Stimulated activated CD4-positive, alpha-beta T cell treated with anti-CD3 and anti-CD28 coated beads, Interleukin-12 subunit alpha, Interleukin-12 subunit beta, amount 100 ng/mL, for 48 hours (primary cell): ENCODE data around the gene BTBD9.
A peak's percentile ranks its signal among the peaks of the same experiment; 100 is the strongest.

ENCODE experiments used
- DNase-seq, 3 donors: peaks; one replicate each; pipeline ENCODE4 v3.0.0-alpha.2; 2020; ENCODE audit warnings: low read depth in 2 of 3, low spot score in 1 of 3

The BTBD9 gene

DNA sequence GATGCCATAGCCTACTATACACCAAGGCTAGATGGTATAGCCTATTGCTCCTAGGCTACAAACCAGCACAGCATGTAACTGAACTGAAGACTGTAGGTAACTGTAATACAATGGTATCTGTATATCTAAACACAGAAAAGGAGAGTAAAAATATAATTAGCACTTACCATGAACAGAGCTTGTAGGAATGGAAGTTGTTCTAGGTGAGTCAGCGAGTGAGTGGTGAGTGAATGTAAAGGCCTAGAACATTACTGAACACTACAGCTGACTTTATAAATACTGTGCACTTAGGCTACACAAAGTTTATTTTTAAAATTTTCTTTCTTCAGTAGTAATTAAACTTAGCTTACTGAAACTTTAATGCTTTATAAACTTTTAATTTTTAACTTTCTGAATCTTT lies 129.5 kb downstream of the BTBD9 start:
- no peak for DNase-seq

GRCh38 chr6:38509713-38510112 lies 130.0 kb downstream of the BTBD9 start:
- DNase-seq = no peak

GRCh38 chr6:38508894-38509293 lies 130.8 kb downstream of the BTBD9 start:
- no peak for DNase-seq

DNA sequence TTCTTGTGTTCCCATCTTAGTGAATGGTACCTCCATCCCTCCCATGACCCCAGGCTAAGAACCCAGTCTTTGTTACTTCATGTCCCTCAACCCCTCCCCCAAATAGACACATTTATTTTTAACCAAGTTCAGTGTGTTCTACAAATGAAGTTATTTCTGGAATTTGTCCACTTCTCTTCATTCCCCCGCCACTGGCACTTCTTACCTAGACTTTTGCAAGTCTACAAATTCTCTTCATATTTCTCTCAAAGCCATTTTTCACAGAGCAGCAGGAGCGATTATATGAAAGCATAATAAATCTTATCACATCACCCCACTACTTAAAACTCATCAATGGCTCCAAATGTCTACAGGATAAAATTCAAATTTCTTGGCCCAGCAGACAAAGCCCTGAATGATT lies 131.4 kb downstream of the BTBD9 start:
- DNase-seq = no peak

DNA sequence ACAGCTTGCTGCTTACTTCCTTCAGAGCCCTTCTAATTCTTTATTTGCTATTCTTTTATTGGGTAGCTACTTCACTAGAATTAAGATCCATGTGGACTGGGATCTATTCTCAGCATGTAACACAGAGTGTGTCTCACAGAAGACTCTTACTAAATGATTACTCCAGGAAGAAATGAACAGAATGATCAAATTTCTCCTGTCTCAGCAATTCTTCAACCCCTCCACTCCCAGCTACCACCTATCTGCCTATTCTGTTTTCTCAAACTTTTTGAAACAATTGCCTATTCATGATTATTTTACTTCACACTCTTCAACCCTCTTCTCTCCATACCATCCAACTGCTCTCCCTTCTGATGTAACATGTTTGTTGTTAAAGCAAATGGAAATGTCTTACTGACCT lies 132.6 kb downstream of the BTBD9 start:
- DNase-seq = no peak

GRCh38 chr6:38505826-38506225 lies 133.9 kb downstream of the BTBD9 start:
- no peak for DNase-seq

DNA sequence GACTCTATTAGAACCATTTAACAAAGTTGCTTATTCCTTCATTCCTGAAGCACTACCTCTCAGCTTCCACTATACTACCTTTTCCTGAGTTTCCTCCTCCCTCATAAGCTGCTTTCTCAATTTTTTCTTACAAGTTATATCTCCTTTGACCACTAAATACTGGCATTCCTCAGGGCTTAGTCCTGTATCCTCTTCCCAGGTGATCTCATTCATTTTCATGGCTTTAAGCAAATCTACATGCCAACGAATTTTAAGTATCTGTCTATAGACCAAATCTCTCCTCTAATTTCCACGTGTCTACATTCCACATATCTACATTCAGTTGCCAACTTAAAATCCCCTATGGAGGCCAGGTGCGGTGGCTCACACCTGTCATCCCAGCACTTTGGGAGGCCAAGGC lies 134.7 kb downstream of the BTBD9 start:
- DNase-seq = no peak

GRCh38 chr6:38503960-38504682 lies 135.6 kb downstream of the BTBD9 start:
- no peak for DNase-seq

DNA sequence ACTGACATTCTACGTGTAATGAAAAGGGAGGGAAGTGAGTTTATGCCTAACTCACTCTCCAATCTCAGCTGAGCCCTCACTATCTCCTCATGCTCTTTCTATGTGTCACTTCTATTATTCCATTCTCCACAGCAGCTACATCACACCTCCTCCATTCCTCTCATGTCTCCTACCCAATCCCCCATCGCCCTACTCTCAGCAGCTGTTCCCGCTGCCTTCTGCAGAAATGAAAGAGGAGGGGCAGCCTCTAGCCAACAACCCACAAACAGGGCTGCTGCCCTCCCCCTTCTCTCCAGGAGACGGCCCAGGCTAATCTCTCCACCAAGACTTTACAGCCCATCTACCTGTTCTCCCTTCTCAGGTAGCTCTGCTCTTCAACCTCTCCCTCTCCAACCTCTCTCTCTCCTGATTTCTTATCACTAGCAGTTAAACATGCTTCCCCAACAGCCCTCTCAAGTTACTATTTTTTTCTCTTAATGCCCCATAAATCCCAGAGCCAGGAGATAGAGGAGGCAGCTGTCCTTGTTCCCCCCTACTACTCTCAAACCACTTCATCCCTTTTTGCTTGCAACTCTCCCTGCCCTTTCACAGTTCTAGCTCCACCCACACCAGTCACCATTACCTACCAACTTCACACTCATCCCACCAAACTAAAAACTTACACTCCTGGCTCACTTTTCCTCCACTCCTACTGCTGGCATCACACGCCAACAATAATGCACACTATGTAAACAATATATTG lies 136.5 kb downstream of the BTBD9 start:
- DNase-seq = no peak

- DNase-seq = no peak
Measured at GRCh38 chr6:38502423-38502822, 137.3 kb downstream of the BTBD9 start.

DNA sequence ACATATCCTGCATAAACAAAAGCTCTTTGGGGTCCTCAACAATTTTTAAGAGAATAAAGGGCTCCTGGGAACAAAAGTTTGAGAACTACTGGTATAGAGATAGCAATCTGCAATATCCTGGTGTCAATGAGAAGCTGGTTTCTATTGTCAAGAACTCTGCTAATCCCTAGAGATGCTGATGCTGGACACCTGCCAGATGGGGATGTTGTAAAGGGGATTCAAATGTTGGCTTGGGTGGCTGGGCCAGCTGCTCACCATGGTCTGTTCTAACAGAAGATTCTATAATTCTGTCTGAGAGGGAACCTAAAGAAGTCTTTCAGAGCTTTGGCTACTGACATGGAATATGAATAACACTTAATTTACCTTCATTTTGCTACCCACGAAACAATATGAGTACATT lies 137.8 kb downstream of the BTBD9 start:
- DNase-seq = no peak

DNA sequence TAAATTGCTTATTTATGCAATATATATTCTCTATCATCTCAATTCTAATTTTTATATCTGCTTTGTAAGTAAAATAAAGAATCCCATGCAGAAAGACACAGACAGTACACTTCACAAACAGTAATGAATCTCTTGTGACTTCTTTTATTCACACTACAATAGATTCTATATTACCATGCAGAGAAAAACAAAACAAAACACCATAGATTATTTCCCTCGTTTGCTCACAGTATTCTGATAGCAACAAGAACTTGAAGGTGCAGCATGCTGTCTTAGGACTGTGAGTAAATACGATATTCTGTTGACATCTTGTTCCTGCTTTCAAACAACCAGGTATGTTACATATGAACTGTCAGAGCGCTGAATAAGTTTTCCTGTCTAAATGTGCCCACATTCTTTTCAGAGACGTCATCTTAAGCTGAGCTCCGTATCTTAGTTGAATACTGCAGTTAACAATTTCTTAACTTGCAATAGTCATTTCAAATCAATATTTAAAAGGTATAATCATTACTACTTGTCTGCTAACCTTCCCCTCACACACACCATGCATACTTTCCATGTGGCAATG lies 140.1 kb downstream of the BTBD9 start:
- no peak for DNase-seq

DNA sequence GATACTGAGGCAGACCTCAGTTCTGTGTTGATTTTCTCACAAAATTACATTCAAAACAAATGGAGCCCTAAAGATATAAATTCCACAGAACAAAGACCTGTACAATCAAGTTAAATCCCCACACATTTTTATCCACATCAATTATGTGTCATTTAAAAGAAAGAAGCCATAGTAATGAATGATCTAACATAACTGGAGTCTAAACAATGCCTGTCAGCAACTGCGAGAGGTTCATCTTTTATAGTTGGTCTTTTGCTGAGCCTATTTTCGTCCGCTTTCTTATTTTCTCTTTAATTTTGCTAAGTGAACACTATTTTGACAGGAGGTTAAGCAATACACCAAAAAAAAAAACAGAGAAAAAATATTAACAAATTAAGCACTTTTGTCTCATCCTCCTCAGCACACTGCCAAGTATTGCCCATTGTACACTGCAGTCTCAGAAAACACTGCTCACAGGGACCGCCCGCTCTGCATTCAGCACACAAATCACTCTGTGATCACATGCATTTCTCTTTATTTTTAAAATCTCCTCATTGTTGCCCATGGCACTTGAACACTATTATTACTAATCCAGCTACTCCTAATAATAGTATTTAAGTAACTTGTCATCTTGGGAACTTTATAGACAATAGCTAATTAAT lies 140.8 kb downstream of the BTBD9 start:
- no peak for DNase-seq

DNA sequence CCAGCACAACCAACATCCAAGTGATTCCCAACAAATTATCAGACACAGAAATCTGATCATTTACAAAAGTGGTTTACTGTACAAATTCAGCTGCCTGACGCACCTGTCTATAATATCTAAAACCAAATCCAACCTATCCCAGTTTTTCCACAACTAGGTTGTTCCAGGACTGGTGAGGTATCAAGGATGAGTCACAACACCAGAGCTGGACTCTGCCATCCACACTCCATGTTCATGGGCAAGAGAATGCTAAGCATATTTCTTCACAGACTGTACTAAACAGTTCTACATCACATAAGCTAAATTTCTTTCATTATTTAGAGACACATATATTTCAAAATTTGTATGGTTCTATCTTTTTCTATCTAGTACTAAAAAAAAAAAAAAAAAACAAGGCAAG lies 141.6 kb downstream of the BTBD9 start:
- no peak for DNase-seq

- no peak for DNase-seq
Measured at GRCh38 chr6:38497546-38497945, 142.2 kb downstream of the BTBD9 start.

DNA sequence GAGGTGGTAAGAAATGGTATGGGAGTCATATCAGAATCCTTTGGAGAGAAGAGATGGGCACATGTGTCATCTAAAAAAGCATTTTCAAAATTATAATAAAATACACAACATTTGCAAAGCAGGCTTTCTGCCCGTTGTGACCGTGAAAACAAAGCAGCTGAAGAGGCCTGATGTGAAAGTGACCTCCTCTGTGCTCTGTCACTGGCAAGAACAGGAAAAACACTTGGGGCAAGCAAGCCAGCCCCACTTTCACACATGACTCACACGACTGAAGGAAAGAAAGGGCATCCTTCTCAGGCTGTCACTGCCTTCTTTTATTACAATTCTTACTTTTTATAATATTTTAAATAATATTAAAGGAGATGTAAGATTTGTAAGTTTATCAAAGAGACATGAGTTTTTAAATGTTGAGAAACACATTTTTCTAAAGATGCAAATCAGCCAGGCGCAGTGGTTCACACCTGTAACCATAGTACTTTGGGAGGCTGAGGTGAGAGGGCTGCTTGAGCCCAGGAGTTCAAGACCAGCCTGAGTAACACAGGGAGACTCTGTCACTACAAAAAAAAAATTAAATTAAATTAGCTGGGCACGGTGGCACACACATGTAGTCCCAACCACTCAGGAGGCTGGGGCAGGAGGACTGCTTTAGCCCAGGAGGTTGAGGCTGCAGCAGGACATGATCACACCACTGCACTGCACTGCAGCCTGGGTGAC lies 143.7 kb downstream of the BTBD9 start:
- peak; percentile 6 to 8 (median 6) for DNase-seq

DNA sequence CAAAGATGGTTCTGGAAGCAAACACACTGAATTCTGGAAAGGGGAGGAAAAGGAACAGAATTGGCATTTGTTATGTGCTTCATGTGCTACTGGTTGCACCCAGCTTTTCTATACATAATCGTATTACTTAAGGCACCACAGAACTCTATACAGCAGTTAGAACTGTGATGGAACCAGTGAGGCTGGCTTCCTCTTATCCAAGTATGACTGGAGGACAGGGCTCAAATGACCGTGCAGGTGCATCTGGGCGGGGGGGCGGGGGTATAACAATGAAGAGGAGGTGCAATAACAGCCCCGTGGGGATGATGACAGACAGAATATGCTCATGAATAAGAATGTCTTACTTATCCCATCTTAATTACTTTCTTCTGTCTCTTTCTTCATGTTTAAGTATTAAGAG lies 144.2 kb downstream of the BTBD9 start:
- DNase-seq = no peak

DNA sequence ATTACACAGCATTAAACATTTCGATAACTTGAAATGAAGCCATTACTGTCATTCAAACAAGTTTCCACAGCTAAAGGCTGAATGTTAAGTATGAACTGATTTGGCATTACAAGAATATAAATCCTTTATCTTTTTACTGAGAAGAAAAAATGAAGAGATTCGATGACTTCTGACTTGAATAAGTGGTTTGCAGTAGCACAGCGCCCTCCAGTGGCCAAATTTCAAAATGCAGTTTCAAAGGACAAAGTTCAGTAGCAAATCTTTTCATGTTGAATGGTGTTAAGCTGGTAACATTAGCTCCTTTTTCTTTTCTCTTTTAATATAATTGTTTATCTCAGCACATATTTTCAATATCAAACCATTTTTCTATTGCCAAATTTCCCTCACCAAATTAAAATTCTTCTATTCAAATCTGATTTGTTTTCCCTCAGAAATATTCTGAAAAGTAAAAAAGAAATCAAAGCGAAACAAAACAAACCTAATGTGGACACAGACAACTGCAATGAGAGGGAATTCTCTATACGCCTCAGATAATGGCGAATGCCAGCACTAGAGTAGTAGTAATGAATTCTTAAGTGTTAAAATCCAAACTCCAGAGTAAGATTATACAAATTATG lies 145.7 kb downstream of the BTBD9 start:
- peak; percentile 65 to 90 (median 70) for DNase-seq

- no peak for DNase-seq
Measured at GRCh38 chr6:38492031-38492430, 147.7 kb downstream of the BTBD9 start.

GRCh38 chr6:38489951-38490350 lies 149.8 kb downstream of the BTBD9 start:
- no peak for DNase-seq

DNA sequence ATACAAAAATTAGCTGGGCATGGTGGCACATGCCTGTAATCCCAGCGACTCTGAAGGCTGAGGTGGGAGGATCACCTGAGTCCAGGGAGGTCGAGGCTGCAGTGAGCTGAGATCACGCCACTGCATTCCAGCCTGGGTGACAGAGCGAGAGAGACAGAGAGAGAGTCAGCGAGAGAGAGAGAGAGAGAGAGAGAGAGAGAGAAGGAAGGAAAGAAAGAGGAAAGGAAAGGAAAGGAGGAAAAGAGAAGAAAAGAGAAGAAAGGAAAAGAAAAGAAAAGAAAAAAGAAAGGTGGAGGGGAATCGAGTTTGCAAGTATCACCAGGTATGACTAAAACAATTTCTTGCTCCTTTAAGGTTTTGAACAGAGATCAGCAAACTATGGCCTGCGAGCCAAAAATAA lies 152.3 kb downstream of the BTBD9 start:
- DNase-seq = no peak
